Stimulated activated CD4-positive, alpha-beta T cell treated with anti-CD3 and anti-CD28 coated beads, Interleukin-15, amount 100 ng/mL, for 1 hour (primary cell): ENCODE results near the gene CYP2F1.

Experiments
- DNase-seq, 2 donors: peaks; one replicate each; pipeline ENCODE4 v3.0.0-alpha.2; 2020; ENCODE audit warnings: low read depth in 1 of 2, low spot score in 1 of 2

Gene CYP2F1

DNA sequence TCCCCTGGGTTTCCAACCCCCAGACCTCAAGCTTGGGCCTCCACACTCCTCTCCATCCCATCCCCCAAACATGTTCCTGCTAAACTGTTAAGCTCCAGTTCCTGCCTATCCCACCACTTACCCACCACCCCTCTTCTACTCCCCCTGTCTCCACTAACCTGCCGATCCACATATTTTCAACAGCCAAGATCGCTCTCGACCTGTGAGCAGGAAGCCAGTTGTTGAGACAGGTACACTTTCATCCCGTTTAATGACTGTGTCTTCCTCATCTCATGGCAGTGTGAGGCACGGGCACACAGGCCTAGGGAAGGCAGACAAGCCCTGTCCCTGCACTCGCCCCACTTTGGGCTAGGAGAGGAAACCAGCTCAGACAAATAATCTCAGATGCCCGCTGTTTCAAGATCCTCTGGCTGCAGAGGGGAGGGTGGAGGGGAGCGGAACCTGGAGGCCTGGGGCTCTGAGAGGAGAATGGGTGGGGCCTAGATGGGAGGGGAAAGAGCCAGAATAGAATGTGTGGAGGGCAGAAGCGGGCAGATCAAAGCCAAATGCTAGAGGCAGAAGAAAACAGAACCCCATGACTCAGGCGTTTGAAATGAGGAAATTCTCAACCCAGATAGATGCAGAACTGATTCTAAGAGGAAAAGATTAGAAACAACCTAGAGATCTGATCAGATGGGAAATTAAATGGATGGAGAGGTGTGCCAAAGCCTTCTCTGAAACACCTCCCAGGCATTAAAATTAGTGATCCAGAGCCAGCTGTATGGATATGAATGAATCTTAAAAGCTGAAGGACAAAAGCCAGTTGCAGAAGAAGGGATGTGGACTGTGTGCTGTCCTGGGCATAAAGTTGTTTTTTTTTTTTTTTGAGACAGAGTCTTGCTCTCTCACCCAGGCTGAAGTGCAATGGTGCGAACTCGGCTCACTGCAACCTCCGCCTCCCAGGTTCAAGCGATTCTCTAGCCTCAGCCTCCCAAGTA is 61.9 kb downstream of the CYP2F1 start:
- peak in 1 of 2 donors; percentile 5 for DNase-seq
